ENCODE data around the gene ZDHHC17.

- no peak for TF ChIP-seq CTCF (IDR thresholded peaks at IDR 0.05)
- TF ChIP-seq POLR2AphosphoS5 (IDR thresholded peaks at IDR 0.05) = no peak
- no peak for TF ChIP-seq POLR2A (IDR thresholded peaks at IDR 0.05)
Observed at GRCh38 chr12:76789335-76790050, 25.6 kb downstream of the ZDHHC17 start.

All from sigmoid colon (tissue), 4 donors.